M059J (cell line): ENCODE data around the gene IMMP2L. TPM values are rescaled to one million over a fixed set of nuclear protein-coding genes. Genes with fewer than 3 reads are reported as not detected.
"Not testable (repeated sequence)": the region's sequence is repeated elsewhere in the genome, so short reads cannot be mapped to it uniquely, and the experiment has no call there.

ENCODE experiments used
- DNase-seq: peaks from one replicate; pipeline ENCODE4 v3.0.0-alpha.2; 2012; ENCODE audit warnings: low read depth
- total RNA-seq: library from RNA; depleted of rRNA; stranded (reverse); fragments of >200 nt; shearing (Covaris generic); gene quantifications from 2 replicates; pipeline ENCODE4 v1.2.3, GENCODE V29; 2014

IMMP2L gene
- total RNA-seq, 1 experiment from 2014 or later: 8.6 TPM

DNA sequence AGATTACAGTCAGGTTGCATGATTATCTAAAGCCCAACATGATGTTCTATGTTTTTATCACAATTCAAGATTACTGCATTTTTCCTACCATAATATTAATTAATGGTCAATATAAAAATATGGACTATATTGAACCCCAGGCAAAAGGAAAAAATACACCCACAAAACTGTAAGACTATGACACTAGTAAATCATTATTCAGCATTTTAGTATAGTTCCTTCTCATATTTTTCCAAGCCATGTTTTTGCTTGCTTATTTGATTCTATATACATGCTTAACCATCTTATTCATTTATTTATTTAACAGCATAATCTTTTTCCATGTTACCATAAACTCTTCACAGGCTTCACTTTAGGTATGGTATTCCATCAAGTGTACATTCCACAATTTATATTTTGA is 101.6 kb downstream of the IMMP2L start:
- DNase-seq: no peak

DNA sequence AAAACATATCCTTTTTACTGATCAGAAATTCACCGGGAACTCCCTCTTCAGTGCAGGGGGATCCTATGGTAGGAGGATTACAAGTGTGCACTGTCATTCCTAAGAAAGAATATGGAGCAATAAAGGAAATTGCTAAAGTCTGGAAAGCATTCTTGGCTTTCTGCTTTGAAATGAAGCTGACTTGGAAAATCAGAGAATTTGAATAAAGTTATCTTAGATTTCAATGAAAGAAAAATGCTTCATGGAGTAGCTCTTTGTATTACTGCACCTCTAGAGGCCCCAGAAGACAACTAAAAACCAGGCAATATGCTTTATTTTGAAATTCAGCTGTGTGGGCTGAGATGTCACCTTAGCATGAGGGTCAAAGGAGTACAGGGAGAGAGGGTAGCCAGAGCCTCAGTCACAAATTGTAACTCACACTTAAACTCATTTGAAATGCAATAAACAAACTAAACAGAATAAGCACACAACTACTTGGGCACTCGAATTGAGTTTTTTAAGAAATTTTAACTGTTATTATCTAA is 102.5 kb downstream of the IMMP2L start:
- DNase-seq: no peak

DNA sequence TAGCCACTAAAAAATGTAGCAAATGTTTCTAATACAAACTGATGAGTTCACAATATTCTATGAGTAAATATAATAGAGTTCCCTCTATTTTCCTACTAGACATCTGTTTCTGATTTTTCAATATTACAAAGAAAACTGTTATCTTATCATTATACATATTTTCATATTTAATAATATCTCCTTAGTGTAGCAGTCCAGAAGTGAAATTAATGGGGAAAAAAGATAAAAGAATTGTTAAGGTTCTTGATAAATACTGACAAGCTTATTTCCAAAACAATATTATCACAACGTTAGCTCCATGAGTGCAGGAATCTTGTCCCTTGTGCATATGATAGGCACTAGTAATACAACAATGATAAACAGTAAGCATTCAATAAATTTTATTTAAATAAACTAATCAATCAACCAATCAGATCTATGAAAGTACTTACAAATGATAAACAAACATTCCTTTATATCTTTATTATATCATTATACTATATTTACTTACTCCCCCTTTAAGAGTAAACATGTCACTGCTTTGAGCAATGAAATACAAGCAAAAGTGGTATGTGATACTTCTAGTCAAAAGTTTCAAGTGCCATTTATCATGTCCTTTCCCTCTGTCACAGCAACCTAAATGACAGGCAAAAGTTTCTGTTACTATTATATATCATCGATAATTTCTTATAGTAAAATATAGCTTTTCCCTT is 103.1 kb downstream of the IMMP2L start:
- no peak for DNase-seq

DNA sequence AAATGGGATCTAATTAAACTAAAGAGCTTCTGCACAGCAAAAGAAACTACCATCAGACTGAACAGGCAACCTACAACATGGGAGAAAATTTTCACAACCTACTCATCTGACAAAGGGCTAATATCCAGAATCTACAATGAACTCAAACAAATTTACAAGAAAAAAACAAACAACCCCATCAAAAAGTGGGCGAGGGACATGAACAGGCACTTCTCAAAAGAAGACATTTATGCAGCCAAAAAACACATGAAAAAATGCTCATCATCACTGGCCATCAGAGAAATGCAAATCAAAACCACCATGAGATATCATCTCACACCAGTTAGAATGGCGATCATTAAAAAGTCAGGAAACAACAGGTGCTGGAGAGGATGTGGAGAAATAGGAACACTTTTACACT is 111.6 kb downstream of the IMMP2L start:
- not testable (repeated sequence) for DNase-seq

DNA sequence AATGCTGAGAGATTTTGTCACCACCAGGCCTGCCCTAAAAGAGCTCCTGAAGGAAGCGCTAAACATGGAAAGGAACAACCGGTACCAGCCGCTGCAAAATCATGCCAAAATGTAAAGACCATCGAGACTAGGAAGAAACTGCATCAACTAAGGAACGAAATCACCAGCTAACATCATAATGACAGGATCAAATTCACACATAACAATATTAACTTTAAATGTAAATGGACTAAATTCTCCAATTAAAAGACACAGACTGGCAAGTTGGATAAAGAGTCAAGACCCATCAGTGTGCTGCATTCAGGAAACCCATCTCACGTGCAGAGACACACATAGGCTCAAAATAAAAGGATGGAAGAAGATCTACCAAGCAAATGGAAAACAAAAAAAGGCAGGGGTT is 114.8 kb downstream of the IMMP2L start:
- DNase-seq: not testable (repeated sequence)

DNA sequence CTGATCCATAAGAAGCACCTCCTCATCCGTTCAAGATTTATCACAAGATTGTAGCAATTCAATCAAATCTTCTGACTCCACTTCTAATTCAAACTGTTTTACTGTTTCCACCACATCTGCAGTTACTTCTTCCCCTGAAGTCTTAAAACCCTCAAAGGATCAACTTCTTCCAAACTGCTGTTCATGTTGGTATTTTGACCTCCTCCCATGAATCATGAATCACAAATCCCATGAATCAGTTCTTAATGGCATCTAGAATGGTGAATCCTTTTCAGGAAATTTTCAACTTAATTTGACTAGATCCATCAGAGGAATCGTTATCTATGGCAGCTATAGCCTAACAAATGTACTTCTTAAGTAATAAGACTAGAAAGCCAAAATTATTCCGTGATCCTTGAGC is 122.3 kb downstream of the IMMP2L start:
- peak; percentile 20 for DNase-seq

DNA sequence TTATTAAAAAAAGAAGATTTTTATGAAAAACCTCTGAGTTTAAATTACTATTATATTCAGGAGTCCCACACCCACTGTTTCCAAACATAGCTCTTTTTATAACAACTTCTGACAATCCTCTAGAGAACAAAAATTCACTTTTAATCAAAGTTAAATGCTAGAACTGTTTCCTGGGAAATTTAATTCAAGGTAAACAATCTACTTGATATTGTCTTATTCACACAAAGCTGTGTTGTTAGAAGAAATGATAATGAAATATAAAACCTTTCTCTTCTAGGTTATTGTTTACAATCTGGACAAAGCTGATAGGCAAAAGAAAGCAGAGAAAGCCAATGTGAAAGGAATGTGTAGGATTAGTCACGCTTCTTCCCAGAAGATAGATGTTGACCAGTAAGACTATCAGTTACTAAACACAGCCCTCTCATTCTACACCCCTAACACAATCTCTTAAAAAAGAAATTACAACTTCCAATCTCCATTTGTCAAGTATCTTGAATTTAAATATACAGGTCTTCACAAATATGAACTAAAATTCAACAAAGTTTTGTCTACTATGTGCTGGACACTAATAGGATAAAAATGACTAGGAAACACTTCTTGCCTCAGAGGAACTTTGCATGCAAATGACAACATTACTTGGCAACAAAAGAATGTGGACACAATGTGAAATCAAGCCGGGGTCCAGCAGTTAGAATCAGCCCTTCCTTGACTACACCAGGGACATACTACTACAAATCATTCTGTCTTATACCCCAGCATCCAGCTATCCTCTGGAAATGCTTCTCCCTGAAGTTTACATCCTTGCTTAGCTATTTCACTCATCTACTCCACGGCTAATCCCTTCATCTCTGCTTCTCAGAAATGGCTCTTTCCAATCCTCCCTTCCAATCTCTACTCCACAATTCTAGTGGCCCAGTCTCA is 123.7 kb downstream of the IMMP2L start:
- peak; percentile 74 for DNase-seq

DNA sequence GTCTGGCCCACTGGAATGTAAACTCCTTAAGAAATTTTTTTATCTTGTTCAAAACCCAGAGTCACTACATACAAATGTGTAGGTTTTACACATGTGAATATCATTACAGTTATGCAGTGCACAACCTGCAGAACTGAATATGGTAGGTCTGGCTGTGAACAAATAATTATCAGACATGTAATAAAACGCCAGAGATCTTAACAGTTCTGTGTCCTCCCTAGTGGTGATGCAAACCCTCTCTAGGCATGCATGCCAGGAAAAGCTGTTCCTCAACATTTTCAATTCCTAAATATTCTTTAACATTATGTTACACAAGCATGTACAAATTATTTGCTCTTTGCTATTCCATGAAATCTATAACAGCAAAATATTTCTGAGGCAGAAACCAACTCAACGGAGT is 124.6 kb downstream of the IMMP2L start:
- no peak for DNase-seq

DNA sequence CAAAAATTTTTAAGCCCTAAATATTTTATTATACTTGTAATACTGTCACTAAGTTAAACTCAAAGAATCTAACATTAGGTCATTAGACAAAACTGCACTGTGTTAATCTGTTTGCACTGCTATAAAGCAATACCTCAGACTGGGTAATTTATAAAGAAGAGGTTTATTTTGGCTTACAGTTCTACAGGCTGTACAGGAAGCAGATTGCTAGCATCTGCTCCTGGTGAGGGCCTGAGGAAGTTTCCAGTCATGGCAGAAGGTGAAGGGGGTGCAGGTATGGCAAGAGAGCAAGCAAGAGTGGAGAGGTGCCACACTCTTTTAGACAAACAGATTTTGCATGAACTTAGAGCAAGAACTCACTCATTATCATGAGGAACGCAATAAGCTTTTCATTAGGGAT is 125.7 kb downstream of the IMMP2L start:
- DNase-seq: no peak

DNA sequence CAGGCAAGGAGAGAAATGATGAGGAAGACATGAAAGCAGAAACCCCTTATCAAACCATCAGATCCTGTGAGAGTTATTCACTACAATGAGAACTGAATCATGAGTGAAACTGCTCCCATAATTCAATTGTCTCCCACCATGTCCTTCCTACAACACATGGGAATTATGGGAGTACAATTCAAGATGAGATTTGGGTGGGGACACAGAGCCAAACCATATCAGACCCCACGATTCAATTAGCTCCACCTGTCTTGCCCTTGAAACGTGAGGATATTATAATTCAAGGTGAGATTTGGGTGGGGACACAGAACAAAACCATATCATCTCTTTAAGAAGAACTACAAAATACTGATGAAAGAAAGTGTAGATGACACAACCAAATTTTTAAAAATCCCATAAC is 128.9 kb downstream of the IMMP2L start:
- DNase-seq: no peak

DNA sequence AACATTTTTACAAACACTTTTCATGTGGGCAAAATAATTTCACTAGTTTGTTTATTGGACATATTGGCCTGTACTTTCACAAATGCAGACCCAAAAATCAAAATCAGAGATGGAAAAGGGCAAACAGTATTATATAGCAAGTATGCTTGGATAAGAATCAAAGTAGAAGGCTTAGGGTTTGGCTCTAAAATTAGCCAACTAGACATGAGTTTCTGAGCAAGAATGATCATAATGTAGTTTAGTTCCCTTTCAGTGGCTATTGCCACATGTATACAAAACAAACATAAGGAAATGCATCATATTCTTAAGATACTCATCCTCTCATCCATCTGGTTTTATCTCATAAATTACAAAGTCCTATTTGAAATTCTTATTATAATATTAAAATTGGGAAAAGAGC is 132.5 kb downstream of the IMMP2L start:
- DNase-seq: no peak

DNA sequence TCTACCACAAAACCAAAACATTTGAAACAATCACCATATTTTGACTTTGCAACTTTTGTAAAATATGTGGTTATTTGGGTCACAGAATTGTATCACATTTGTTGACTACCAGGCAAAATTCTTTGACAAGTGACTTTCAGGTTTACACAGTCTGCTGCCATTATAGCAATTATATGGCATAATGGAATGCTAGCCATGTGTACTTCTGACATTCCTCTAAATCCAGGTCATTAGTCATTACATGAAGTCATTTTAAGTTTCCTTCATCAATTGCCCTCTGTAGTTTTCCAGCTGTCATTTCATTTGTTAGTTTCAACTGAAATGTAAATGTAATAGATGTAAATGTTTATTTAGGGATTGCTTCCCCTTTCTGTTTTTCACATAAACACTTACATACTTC is 137.5 kb downstream of the IMMP2L start:
- peak; percentile 78 for DNase-seq

DNA sequence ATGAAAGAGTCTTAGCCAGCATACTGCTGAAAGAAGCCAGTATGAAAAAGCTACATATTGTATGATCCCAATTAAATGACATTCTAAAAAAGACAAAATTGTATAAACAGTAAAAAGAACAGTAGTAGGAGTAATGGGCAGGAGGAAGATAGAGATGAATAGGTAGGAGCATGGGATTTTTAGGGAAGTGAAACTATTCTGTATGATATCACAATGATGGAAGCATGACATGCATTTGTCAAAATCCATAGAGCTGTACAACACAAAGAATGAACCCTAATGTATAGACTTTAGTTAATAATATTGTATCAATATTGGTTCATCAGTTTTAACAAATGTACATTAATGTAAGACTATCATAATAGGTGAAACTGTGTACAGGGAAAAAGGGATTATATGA is 147.9 kb downstream of the IMMP2L start:
- DNase-seq: no peak

DNA sequence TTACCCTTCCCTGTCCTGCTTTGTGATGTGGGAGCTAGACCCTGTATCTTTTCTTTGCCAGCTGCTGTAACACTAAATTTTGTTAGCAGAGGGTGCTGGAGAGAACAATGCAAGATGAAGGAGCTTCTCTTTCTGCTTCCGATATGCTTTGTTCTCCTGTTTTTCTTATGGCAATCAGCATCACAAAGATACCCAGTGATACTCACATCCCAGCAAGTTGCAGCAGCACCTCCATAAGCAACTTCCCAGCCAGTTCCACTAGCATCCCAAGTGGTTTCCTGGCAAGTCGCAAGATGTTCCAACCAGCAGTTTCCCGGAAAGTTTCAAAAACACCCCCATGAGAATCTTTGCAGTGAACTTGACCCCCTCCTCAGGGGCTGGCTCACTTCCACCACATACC is 148.6 kb downstream of the IMMP2L start:
- DNase-seq: no peak

DNA sequence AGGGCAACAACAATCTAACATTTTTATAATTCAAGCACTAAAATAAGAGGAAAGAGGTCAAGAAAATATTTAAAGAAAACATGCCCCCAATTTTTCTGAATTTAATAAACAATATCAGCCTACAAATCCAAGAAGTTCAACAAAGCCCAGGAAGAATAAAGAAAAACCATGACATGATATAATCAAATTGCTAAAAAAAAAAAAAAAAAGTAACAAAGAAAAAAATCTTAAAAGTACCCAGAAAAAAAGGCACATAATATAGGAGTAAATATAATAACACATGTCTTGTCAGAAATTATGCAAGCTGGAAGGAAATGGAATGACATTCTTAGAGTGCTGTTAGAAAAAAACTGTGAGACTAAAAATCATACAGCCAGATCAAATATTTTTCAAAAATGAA is 151.4 kb downstream of the IMMP2L start:
- DNase-seq: no peak

DNA sequence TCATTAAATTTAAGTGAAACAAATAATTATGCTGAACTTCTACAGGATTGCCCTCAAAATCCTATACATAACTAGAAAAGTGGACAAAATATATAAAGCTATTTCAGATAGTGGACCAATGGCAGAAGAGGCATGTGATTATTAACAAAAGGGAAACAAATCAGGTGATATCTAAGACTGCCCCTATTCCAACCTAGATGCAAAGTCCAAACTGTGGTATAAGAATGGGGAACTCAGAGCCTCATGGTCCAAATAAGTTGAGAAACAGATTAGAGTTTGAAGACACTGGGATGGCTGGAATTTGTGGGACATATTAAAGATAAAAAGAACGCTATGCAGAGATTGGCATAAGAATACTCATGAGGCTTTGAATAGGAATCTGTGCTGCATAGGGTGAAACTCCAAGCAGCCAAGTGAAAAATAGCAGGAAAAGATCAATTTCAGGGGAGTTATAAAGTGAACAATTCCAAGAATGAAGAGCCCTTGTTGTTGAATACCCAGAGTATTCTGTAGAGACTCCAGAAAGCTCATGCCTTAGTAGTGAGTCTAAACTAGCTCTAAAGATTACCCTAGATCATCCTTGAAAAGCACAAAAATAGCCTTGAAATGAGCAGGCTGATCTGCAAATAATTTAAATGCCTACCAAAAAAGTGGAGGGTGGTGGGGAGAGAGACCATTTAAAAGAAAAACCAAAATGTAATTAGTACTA is 152.4 kb downstream of the IMMP2L start:
- DNase-seq: no peak

DNA sequence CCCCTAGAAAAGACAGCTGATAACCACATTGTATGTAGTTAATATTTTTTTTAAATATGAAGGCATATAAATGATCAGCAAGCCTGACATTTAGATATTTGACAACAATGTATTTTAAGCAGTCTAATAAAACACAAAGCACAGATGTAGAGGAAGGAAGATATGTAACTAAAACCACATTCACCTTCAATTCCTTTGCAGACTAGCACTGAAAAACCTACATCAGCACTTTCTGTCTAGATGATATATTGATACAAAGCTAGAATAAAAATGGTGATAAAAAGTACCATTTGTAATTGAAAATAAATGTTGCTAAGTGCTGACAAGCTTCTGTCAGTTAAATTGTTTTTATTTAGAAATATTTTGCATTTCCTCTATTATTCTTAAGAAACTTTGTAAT is 153.6 kb downstream of the IMMP2L start:
- no peak for DNase-seq

DNA sequence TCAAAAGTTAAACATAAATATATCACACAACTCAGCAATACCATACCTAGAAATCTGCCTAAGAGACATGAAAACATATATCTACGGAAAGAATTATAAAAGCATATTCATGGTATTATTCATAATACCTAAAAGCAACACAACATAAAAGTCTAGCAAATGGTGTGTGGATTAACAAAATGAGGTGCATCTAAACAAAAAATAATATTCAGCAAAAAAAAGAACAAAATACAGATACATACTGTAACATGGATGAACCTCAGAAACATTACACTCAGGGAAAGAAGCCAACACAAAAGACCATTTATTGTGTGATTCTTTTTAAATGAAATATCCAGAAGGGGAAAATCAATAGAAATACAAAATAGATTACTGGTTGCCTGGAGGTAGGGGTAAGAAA is 155.0 kb downstream of the IMMP2L start:
- no peak for DNase-seq

DNA sequence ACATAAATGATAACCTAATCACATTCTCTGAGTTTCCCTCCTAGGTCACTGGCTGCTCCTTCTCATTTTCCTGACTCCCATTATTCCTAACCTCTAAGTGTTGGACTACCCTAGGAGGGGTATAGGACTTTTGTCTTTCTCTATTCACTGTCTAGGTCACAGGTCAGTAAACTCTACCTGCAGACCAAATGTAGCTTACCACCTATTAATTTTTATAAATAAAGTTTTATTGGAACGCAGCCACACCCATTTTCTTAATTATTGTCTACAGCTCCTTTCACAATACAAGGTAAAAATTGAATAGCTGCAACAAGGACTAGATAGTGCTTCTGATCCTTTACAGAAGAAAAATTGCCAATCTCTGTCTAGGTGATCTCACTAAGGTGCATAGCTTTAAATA is 156.7 kb downstream of the IMMP2L start:
- no peak for DNase-seq

DNA sequence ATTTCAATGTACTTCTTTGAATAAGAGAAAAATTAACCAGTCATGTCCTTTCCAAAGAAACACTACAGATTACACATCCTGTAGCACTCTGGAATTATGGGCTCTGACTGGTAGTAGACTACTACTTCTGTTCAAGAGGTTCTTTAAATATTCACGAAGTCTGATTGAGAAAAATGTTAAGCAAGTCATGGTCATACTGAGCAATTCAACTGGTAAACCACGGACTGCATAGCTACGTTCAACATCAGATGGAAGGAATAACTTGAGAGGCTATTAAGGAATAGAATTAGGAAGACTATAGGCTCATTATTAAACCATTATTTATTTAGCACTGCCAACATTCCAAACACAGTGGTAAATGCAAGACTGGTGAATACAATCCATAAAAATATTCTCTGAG is 160.8 kb downstream of the IMMP2L start:
- DNase-seq: no peak

DNA sequence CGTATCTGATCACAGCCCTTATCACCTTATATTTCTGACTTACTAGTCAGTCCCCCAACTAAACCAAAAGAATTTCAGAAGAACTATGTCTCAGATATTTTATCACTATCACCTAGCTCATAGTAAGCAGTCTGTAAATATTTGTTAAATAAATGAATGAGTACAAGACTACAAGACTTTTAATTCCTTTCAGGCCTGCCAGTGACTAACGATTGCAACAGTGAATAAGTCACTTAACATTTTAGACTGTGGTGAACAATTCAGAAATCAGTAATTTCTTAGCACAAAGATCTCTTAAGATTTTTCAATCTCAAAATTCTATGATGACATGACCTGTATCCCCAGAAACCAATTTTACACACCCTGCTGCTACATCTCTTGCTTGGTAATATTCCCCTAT is 162.2 kb downstream of the IMMP2L start:
- DNase-seq: no peak

DNA sequence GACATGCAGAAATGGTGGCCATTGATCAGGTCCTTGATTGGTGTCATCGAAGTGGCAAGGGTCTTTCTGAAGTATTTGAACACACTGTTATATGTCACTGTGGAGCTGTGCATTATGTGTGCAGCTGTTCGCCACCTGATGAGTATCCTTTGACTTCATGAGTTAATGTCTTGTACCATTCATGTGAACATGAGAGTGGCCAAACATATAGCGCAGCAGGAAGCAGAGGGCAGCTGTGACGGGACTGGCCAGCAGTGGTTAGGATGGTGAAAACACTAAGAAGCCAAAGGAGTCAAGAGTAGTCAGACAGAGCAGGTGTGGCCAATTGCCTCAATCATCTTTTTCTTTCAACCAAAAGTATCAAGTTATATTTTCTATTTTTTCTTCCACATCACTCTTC is 167.4 kb downstream of the IMMP2L start:
- no peak for DNase-seq
